ENCODE data around the gene KLHL21. TPM values are rescaled to one million over a fixed set of nuclear protein-coding genes. Genes with fewer than 3 reads are reported as not detected.

Gene KLHL21
- total and polyA plus RNA-seq, 9 of the 15 experiments (the other 6 are each of a cell fraction or from before 2014, with no cell fraction given), result 2.1 to 42.1 (median 17.5) TPM

GRCh38 chr1:6613361-6614018 lies 10.8 kb upstream of the KLHL21 start, which contains the start of gene PHF13 (continued):
- no peak for TF ChIP-seq RBM25 (IDR thresholded peaks at IDR 0.05; ENCODE audit: low read depth, low read length, severe bottlenecking)
- no peak for TF ChIP-seq RBM34 (IDR thresholded peaks at IDR 0.05; ENCODE audit: borderline replicate concordance, insufficient read depth, low read length)
- no peak; the same call in 1 of the 2 replicates for TF ChIP-seq CGGBP1 (CRISPR knock-in tag; IDR thresholded peaks at IDR 0.05)
- TF ChIP-seq GABPB1 (CRISPR knock-in tag; IDR thresholded peaks at IDR 0.05), result peak; percentile 84; the same call in 1 of the 2 replicates
- no peak for TF ChIP-seq NCOA2 (IDR thresholded peaks at IDR 0.05; ENCODE audit: partially characterized antibody in 2 of 2)
- TF ChIP-seq POLR3A (IDR thresholded peaks at IDR 0.05; ENCODE audit: borderline replicate concordance, extremely low read depth, insufficient read depth, insufficient read length), result no peak
- no peak for TF ChIP-seq ZMIZ1 (IDR thresholded peaks at IDR 0.05; ENCODE audit: low read depth in 2 of 2, low read length in 2 of 2)
- no peak for TF ChIP-seq AFF4 (CRISPR knock-in tag; IDR thresholded peaks at IDR 0.05)
- peak; percentile 87 for TF ChIP-seq GMEB1 (CRISPR knock-in tag; IDR thresholded peaks at IDR 0.05)
- TF ChIP-seq CREM (IDR thresholded peaks at IDR 0.05; ENCODE audit: low read depth), result peak; percentile 88
- no peak for TF ChIP-seq TRIM28 (IDR thresholded peaks at IDR 0.05)
- TF ChIP-seq ZNF316 (IDR thresholded peaks at IDR 0.05), result no peak
- TF ChIP-seq KAT2B (IDR thresholded peaks at IDR 0.05; ENCODE audit: low read depth, low read length), result no peak
- TF ChIP-seq PHF8 (IDR thresholded peaks at IDR 0.05; ENCODE audit: borderline replicate concordance, low read length), result peak; percentile 41; the same call in 1 of the 2 replicates
- peak; percentile 97 to 98 for TF ChIP-seq MAZ (CRISPR knock-in tag; conservative IDR thresholded peaks at IDR 0.05 in 1 of 2, IDR thresholded peaks at IDR 0.05 in 1 of 2)
- TF ChIP-seq CREB1 (IDR thresholded peaks at IDR 0.05), result peak; percentile 66
- peak; percentile 75 for TF ChIP-seq CREB1 (CRISPR knock-in tag; IDR thresholded peaks at IDR 0.05)
- no peak for TF ChIP-seq FOS (IDR thresholded peaks at IDR 0.05; ENCODE audit: extremely low read depth, insufficient read length)
